GM21619 (cell line): ENCODE data around the gene MMP11.

Source experiments
- ATAC-seq: cut with Tn5 transposase; IDR thresholded peaks from one replicate; pipeline ENCODE4 v1.9.1; 2021; ENCODE audit not compliant: unreplicated experiment

MMP11 gene

GRCh38 chr22:23759566-23759965 is 13.1 kb upstream of the MMP11 start:
- ATAC-seq: no peak

GRCh38 chr22:23760056-23760455 is 12.6 kb upstream of the MMP11 start:
- ATAC-seq: no peak

- no peak for ATAC-seq
These were observed 9.6 kb upstream of the MMP11 start, which contains the start of gene C22orf15 for GRCh38 chr22:23762842-23763578. Gene C22orf15 (plus strand): TSS chr22:23762990. CDS start chr22:23763307, 317 bp downstream.

GRCh38 chr22:23763579-23763945 is 9.1 kb upstream of the MMP11 start:
- ATAC-seq: no peak

GRCh38 chr22:23763954-23764353 is 8.7 kb upstream of the MMP11 start:
- ATAC-seq: no peak

GRCh38 chr22:23764899-23765881 is 7.5 kb upstream of the MMP11 start:
- ATAC-seq: no peak

GRCh38 chr22:23767303-23767672 is 5.4 kb upstream of the MMP11 start:
- ATAC-seq: no peak

- ATAC-seq: no peak
These were observed 4.7 kb upstream of the MMP11 start, which contains the start of gene CHCHD10 for GRCh38 chr22:23767673-23768548. Gene CHCHD10 (minus strand): TSS chr22:23767972. CDS start chr22:23767874, 98 bp downstream.

GRCh38 chr22:23769321-23769965 is 3.2 kb upstream of the MMP11 start:
- ATAC-seq: no peak

- no peak for ATAC-seq
These were observed 367 bp upstream of the MMP11 start for GRCh38 chr22:23772315-23772648.

GRCh38 chr22:23773483-23774113 is 949 bp downstream of the MMP11 start:
- ATAC-seq: no peak

- ATAC-seq: no peak
These were observed 1.7 kb downstream of the MMP11 start for GRCh38 chr22:23774114-23774921.

- ATAC-seq: no peak
These were observed 2.3 kb downstream of the MMP11 start for GRCh38 chr22:23774922-23775436.

GRCh38 chr22:23775779-23776375 is 3.2 kb downstream of the MMP11 start:
- ATAC-seq: no peak

GRCh38 chr22:23777776-23778576 is 5.3 kb downstream of the MMP11 start:
- ATAC-seq: no peak

GRCh38 chr22:23778577-23778900 is 5.9 kb downstream of the MMP11 start:
- no peak for ATAC-seq

GRCh38 chr22:23779083-23779482 is 6.4 kb downstream of the MMP11 start:
- ATAC-seq: no peak

- no peak for ATAC-seq
These were observed 7.1 kb downstream of the MMP11 start for GRCh38 chr22:23779731-23780130.
